Thyroid gland (tissue), 4 donors: ENCODE results near the gene CTIF.

Experiments used
- POLR2A ChIP-seq, 2 donors: fragments of 450-650 bp; IDR thresholded peaks; one replicate each; pipeline ENCODE4 v1.6.1; 2017; ENCODE audit warnings: antibody characterized with exemption in 2 of 2, mild to moderate bottlenecking in 2 of 2, moderate library complexity in 1 of 2
- TF ChIP-seq, protein P1 (sequence below), 6 experiments: fragments of 200-600 bp in 3 of 6; fragments of 450-650 bp in 3 of 6; sonication (generic) in 3 of 6; IDR thresholded peaks; one replicate each; pipeline ENCODE4 v1.5.1; 2016 to 2019; ENCODE audit warnings: antibody characterized with exemption in 6 of 6, mild to moderate bottlenecking in 2 of 6, inconsistent platforms in 1 of 6, moderate library complexity in 1 of 6

- TF ChIP-seq, protein P1, sequence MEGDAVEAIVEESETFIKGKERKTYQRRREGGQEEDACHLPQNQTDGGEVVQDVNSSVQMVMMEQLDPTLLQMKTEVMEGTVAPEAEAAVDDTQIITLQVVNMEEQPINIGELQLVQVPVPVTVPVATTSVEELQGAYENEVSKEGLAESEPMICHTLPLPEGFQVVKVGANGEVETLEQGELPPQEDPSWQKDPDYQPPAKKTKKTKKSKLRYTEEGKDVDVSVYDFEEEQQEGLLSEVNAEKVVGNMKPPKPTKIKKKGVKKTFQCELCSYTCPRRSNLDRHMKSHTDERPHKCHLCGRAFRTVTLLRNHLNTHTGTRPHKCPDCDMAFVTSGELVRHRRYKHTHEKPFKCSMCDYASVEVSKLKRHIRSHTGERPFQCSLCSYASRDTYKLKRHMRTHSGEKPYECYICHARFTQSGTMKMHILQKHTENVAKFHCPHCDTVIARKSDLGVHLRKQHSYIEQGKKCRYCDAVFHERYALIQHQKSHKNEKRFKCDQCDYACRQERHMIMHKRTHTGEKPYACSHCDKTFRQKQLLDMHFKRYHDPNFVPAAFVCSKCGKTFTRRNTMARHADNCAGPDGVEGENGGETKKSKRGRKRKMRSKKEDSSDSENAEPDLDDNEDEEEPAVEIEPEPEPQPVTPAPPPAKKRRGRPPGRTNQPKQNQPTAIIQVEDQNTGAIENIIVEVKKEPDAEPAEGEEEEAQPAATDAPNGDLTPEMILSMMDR (IDR thresholded peaks at IDR 0.05) = no peak
- no peak for TF ChIP-seq POLR2A (IDR thresholded peaks at IDR 0.05)
Observed at GRCh38 chr18:48637081-48637990, 98.5 kb downstream of the CTIF start.
